GM12872 (cell line): ENCODE measurements around the gene UFC1.

Experiments
- TF ChIP-seq, protein P1 (sequence below): IDR thresholded peaks from 3 replicates; pipeline ENCODE4 v1.5.1; 2011; ENCODE audit warnings: low read depth, mild to moderate bottlenecking, low read length, moderate library complexity; ENCODE audit not compliant: insufficient read depth

UFC1 gene

DNA sequence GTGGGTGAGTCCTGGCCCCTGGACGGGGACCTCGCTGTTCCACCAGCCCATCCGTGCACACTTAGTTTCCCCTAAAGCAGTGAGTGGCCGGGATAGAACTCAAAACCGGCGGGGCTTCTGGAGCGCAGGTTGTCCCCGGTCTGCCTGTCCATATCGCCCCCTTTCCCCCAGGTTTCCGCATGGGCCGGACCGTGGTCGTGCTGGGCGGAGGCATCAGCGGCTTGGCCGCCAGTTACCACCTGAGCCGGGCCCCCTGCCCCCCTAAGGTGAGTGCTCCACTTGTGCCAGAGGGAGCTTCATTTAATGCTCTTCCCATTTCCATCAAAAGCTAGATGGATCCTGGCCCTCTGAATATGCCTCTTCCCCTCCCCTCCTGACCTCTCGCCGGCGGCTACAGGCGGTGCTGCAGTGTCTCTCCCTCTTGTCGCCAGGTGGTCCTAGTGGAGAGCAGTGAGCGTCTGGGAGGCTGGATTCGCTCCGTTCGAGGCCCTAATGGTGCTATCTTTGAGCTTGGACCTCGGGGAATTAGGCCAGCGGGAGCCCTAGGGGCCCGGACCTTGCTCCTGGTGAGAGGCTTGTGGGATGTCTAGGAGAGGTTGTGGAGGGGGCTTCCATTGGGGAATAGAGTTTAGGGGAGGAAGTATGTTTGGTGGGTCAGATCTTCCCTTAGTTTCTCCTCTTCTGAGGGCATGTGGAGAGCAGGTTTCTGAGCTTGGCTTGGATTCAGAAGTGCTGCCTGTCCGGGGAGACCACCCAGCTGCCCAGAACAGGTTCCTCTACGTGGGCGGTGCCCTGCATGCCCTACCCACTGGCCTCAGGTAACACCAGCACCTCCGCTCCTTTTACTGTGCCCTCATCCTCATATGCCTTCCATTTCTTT lies 13.1 kb downstream of the UFC1 start:
- TF ChIP-seq, protein P1, sequence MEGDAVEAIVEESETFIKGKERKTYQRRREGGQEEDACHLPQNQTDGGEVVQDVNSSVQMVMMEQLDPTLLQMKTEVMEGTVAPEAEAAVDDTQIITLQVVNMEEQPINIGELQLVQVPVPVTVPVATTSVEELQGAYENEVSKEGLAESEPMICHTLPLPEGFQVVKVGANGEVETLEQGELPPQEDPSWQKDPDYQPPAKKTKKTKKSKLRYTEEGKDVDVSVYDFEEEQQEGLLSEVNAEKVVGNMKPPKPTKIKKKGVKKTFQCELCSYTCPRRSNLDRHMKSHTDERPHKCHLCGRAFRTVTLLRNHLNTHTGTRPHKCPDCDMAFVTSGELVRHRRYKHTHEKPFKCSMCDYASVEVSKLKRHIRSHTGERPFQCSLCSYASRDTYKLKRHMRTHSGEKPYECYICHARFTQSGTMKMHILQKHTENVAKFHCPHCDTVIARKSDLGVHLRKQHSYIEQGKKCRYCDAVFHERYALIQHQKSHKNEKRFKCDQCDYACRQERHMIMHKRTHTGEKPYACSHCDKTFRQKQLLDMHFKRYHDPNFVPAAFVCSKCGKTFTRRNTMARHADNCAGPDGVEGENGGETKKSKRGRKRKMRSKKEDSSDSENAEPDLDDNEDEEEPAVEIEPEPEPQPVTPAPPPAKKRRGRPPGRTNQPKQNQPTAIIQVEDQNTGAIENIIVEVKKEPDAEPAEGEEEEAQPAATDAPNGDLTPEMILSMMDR, result no peak

DNA sequence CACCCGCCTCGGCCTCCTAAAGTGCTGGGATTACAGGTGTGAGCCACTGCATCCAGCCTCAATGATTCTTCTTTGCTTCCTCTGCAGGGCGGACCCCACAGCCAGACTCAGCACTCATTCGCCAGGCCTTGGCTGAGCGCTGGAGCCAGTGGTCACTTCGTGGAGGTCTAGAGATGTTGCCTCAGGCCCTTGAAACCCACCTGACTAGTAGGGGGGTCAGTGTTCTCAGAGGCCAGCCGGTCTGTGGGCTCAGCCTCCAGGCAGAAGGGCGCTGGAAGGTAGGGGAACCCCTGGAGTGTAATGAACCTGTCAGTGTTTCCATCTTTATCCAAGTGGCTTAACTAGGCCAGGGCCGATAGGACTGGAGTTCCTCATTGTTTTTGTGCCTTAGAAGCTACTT lies 15.1 kb downstream of the UFC1 start:
- TF ChIP-seq, protein P1, result no peak

DNA sequence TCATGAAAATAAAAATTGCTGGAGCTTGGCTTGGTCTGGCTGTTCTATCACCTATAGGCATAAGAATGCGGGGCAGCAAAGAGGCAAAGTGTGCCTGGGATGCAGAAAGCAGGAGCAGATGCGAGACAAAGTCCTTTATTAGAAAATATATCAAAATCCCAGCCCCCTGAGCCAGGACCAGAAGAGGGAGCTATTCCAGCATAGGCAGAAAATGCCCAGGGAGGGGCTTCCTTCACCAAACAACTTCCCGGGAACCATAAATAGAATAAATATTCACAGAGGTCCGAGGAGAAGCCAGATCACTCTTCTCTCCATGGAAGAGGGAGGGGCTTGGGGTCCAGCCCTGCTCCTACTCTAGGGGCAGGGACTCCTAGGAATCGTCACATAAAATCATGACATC lies 17.4 kb downstream of the UFC1 start:
- TF ChIP-seq, protein P1, result 0 out of 3 replicates have a peak, but pooled peaks have one; percentile 6

DNA sequence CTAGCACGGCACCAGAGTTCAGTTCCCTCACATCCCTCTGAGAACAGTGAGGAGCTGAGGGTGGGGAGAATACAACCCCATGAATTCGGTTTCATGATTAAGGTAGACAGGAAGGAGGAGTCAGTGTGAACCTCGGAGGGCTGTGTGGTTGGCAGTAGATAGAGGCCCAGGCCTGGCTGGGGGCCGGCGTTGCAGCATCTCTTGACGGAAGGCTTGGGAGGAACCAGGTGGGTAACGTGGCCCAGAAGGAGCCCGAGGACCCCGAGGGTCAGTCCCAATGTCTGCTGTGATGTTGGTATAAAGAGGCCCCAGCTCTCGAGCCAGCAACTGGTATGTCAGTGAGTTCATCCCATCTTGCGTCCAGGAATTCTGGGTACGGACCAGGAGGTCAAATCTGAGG lies 17.9 kb downstream of the UFC1 start:
- TF ChIP-seq, protein P1, result no peak

DNA sequence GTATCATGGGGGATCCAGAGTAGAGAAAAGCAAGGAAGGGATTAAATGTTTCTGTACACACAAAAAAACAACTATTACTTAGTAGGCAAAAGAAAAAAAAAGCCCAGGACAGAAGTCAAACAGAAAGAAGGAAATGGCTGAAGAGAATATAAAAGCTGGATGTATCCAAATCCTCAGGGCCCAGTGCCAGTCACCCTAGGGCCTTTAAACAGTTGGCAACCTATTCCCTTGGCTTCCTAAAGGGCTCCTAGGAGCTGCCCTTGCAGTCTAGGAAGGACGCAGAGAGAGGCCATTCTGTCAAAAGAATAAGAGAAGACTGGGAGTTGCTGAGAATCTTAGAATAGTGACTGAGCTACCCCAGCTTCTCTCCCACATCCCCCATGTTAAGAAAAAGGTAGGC lies 18.6 kb downstream of the UFC1 start:
- TF ChIP-seq, protein P1, result no peak

DNA sequence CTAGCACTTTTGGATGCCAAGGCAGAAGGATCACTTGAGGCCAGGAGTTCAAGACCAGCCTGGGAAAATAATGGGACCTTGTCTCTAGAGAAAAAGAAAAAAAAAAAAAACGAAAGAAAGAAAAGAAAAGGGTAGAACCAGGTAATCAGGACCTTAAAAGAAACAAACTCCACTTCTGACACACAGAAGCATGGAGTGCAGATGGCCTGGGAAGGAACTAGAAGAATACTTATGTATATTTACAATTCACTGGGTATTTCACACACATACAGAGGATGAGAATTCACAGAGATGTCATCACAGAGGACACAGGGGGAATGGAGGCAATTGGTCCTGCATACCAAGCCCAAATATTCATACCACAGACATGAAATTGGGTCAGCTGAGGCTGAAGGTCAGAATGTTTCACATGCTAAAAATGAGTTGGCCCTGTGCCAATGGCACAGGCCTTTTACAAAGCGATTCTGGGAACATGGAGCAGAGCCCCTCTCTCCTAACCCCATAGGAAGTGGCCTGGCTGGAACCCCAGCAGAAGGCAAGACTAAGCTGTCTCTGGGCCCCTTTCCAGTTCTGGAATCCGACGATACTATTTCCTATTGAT lies 19.1 kb downstream of the UFC1 start:
- TF ChIP-seq, protein P1, result no peak

DNA sequence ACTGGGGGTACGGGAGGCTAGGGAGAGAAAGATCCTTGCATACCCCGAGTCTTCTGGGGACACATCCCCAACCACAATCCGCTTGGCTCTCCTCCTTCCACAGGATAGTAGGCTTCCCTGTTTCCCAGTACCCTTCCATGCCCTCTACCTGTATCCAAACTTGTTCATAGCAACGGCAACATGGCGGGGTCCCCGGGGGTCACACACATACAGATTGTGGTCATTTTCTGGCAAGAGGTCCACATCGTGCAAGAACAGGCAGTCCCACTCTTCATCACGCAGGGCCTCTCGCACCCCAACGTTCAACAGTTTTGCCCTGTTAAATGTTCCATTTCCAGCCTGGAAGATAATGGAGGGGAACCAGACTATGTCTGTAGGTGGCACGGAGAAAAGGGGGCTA lies 19.9 kb downstream of the UFC1 start:
- TF ChIP-seq, protein P1, result no peak
